Lower leg skin (tissue), 4 donors: ENCODE measurements around the gene PEA15. TPM values are rescaled to one million over a fixed set of nuclear protein-coding genes. Genes with fewer than 3 reads are reported as not detected.

Experiments
- DNase-seq, 2 donors: peaks; one replicate each; pipeline ENCODE4 v3.0.0-alpha.2; 2019; ENCODE audit warnings: low spot score in 2 of 2
- H3K4me3 ChIP-seq: fragments of 200-600 bp; sonication (generic); 2 replicates; pipeline ENCODE4 v1.5.1; 2017; ENCODE audit warnings: mild to moderate bottlenecking, low read depth; ENCODE audit not compliant: poor library complexity, severe bottlenecking
- CTCF ChIP-seq, 3 donors: fragments of 450-650 bp; IDR thresholded peaks; one replicate each; pipeline ENCODE4 v1.5.1; 2016; ENCODE audit warnings: antibody characterized with exemption in 3 of 3, mild to moderate bottlenecking in 3 of 3, moderate library complexity in 2 of 3
- POLR2A ChIP-seq, 2 donors: fragments of 450-650 bp; IDR thresholded peaks; one replicate each; pipeline ENCODE4 v1.6.1; 2016 to 2017; ENCODE audit warnings: antibody characterized with exemption in 2 of 2, mild to moderate bottlenecking in 1 of 2, moderate library complexity in 1 of 2
- WGBS, 2 donors: methylation state at CpG; one replicate each; pipeline ENCODE4 v1.1.5; 2018; 5-methylcytosine and 5-hydroxymethylcytosine counted together
- intact Hi-C: fragments of 100-400 bp; cut with DNase I; formaldehyde crosslinking; loops from one replicate; pipeline ENCODE4 v1.15.0; 2023; ENCODE audit warnings: low total_unique reads
- total RNA-seq, 4 donors: library from RNA; depleted of rRNA; stranded (reverse); fragments of >200 nt; gene quantifications; one replicate each; pipeline ENCODE4 v1.1.0, GENCODE V29; 2016

Gene PEA15
- 10 to 100 TPM; 50.7 to 76.6 (median 60.1) TPM for total RNA-seq

GRCh38 chr1:160205242-160206035 is at the start of gene PEA15:
PEA15 (plus strand) TSS chr1:160205384; CDS start chr1:160211545, 6,161 bp downstream.
- peak; percentile 44 to 93 for DNase-seq
- intact Hi-C loops, result no loop called here
- peak within 1 kb of the TSS; percentile 61 for H3K4me3 ChIP-seq
- WGBS, 2 donors, result 0 to 1% methylated on average over 41 to 70 of the region's 76 CpGs
- no peak for TF ChIP-seq CTCF (IDR thresholded peaks at IDR 0.05)
- no peak for TF ChIP-seq POLR2A (IDR thresholded peaks at IDR 0.05)

- 83 to 84% methylated on average over 5 of the region's 5 CpGs for WGBS, 2 donors
- TF ChIP-seq POLR2A (IDR thresholded peaks at IDR 0.05), result no peak
- TF ChIP-seq CTCF (IDR thresholded peaks at IDR 0.05), result no peak
- no peak for DNase-seq
- intact Hi-C loops, result no loop called here
- no peak overlapping the region for H3K4me3 ChIP-seq
These were observed 48.8 kb upstream of the PEA15 start for GRCh38 chr1:160156361-160156760.

- no peak for DNase-seq
- 74 to 80% methylated on average over 4 of the region's 4 CpGs for WGBS, 2 donors
- TF ChIP-seq CTCF (IDR thresholded peaks at IDR 0.05) (no peak), POLR2A (IDR thresholded peaks at IDR 0.05) (no peak)
- intact Hi-C loops, result no loop called here
- H3K4me3 ChIP-seq, result no peak overlapping the region
These were observed 48.0 kb upstream of the PEA15 start for GRCh38 chr1:160157174-160157573.

- DNase-seq, result no peak
- WGBS, 2 donors, result 76 to 88% methylated on average over 3 of the region's 3 CpGs
- intact Hi-C loops, result no loop called here
- no peak overlapping the region for H3K4me3 ChIP-seq
- TF ChIP-seq CTCF (IDR thresholded peaks at IDR 0.05) (no peak), POLR2A (IDR thresholded peaks at IDR 0.05) (no peak)
These were observed 47.2 kb upstream of the PEA15 start for GRCh38 chr1:160158031-160158430.

- TF ChIP-seq POLR2A (IDR thresholded peaks at IDR 0.05), result no peak
- no peak for TF ChIP-seq CTCF (IDR thresholded peaks at IDR 0.05)
- DNase-seq, result peak in 1 of 2 donors; percentile 39
- WGBS, 2 donors, result 85 to 89% methylated on average over 4 of the region's 4 CpGs
- intact Hi-C loops, result no loop called here
- H3K4me3 ChIP-seq, result no peak overlapping the region
These were observed 46.6 kb upstream of the PEA15 start for GRCh38 chr1:160158534-160158933.

- DNase-seq, result no peak
- no peak overlapping the region for H3K4me3 ChIP-seq
- TF ChIP-seq CTCF (IDR thresholded peaks at IDR 0.05), result no peak
- TF ChIP-seq POLR2A (IDR thresholded peaks at IDR 0.05), result no peak
- intact Hi-C loops, result no loop called here
These were observed 45.3 kb upstream of the PEA15 start for GRCh38 chr1:160159846-160160245.
